H1 (cell line): ENCODE measurements around the gene SMG7. TPM values are rescaled to one million over a fixed set of nuclear protein-coding genes. Genes with fewer than 3 reads are reported as not detected.

Experiments
- CTCF ChIA-PET: fragments of 300-600 bp; sonication (Branson Sonifier 250); formaldehyde crosslinking; loops from one replicate; lab custom pipeline; 2021; ENCODE audit not compliant: partially characterized antibody; lab: Charles Lee
- POLR2A ChIA-PET: fragments of 300-600 bp; sonication (Branson Sonifier 250); formaldehyde crosslinking; loops from one replicate; lab custom pipeline; 2021; ENCODE audit warnings: inconsistent platforms; ENCODE audit not compliant: partially characterized antibody; lab: Charles Lee
- DNase-seq, 2 experiments: peaks; one replicate each; pipeline versions ENCODE4 v3.0.0 to v3.0.0-alpha.2; 2010 to 2022; ENCODE audit warnings: low spot score in 2 of 2, low read depth in 1 of 2, mixed read lengths in 1 of 2
- FAIRE-seq: peaks from 2 replicates; lab custom pipeline; 2011; peaks lifted over from hg19 to GRCh38; lab: Jason Lieb, UNC
- H2AFZ ChIP-seq: 2 replicates; pipeline ENCODE4 v1.8.1; 2012; ENCODE audit warnings: low read length, inconsistent platforms
- H2AK5ac ChIP-seq: 2 replicates; pipeline ENCODE4 v1.6.1; 2013; ENCODE audit warnings: low read depth, low read length
- H2BK120ac ChIP-seq: replicated peaks from 2 replicates; pipeline ENCODE3; 2013; ENCODE audit warnings: low read depth, low read length, inconsistent platforms
- H2BK12ac ChIP-seq: 2 replicates; pipeline ENCODE4 v1.6.1; 2013; ENCODE audit warnings: low read depth, low read length
- H2BK15ac ChIP-seq: 2 replicates; pipeline ENCODE4 v1.6.1; 2013; ENCODE audit warnings: low read length
- H2BK20ac ChIP-seq: 2 replicates; pipeline ENCODE4 v1.6.1; 2013; ENCODE audit warnings: low read length
- H2BK5ac ChIP-seq: 2 replicates; pipeline ENCODE4 v1.6.1; 2013; ENCODE audit warnings: low read depth, low read length
- H3K14ac ChIP-seq: 2 replicates; pipeline ENCODE4 v1.6.1; 2013; ENCODE audit warnings: inconsistent platforms; ENCODE audit not compliant: insufficient read length
- H3K18ac ChIP-seq: 2 replicates; pipeline ENCODE4 v1.6.1; 2013; ENCODE audit warnings: low read length; ENCODE audit errors: extremely low read depth
- H3K23ac ChIP-seq: 2 replicates; pipeline ENCODE4 v1.6.1; 2013; ENCODE audit warnings: inconsistent platforms; ENCODE audit not compliant: insufficient read length
- H3K23me2 ChIP-seq: 2 replicates; pipeline ENCODE4 v1.6.1; 2013; ENCODE audit warnings: low read depth, low read length
- H3K27ac ChIP-seq: 2 replicates; pipeline ENCODE4 v1.6.1; 2011; ENCODE audit warnings: low read depth, low read length, inconsistent platforms
- H3K27me3 ChIP-seq, 4 experiments: replicated peaks in 1 of 4; 1 replicate in 1 of 4; 2 replicates in 3 of 4; pipeline versions ENCODE4 v1.6.1 to v1.8.1; 2011 to 2013; ENCODE audit warnings: low read length in 3 of 4, mild to moderate bottlenecking in 3 of 4, inconsistent platforms in 2 of 4, mixed read lengths in 2 of 4, moderate library complexity in 1 of 4; ENCODE audit not compliant: control insufficient read depth in 3 of 4, insufficient read depth in 3 of 4; ENCODE audit errors: extremely low read depth in 1 of 4
- H3K36me3 ChIP-seq, 4 experiments: 2 replicates each; pipeline versions ENCODE4 v1.6.1 to v1.8.1; 2011 to 2013; ENCODE audit warnings: mild to moderate bottlenecking in 4 of 4, low read length in 3 of 4, moderate library complexity in 2 of 4, control low read depth in 1 of 4, inconsistent platforms in 1 of 4; ENCODE audit not compliant: insufficient read depth in 4 of 4, control insufficient read depth in 2 of 4
- H3K4ac ChIP-seq: replicated peaks from 2 replicates; pipeline ENCODE3; 2013; ENCODE audit warnings: low read length, low read depth, mixed read lengths, inconsistent platforms; ENCODE audit not compliant: insufficient read length
- H3K4me1 ChIP-seq, 4 experiments: replicated peaks in 1 of 4; 1 replicate in 1 of 4; 2 replicates in 3 of 4; pipeline versions ENCODE4 v1.6.1 to v1.8.1; 2011 to 2013; ENCODE audit warnings: low read length in 3 of 4, inconsistent platforms in 2 of 4, mixed read lengths in 1 of 4; ENCODE audit not compliant: insufficient read depth in 4 of 4, control insufficient read depth in 3 of 4
- H3K4me2 ChIP-seq, 2 experiments: 2 replicates each; pipeline versions ENCODE4 v1.6.1 to v1.8.1; 2011 to 2013; ENCODE audit warnings: low read depth in 2 of 2, low read length in 2 of 2, control low read depth in 1 of 2, inconsistent platforms in 1 of 2, mild to moderate bottlenecking in 1 of 2; ENCODE audit not compliant: insufficient read depth in 1 of 2
- H3K4me3 ChIP-seq, 4 experiments: fragments of 200-600, 300-600 bp in 1 of 4; sonication (generic), shearing (Covaris generic), sonication (Bioruptor Twin) in 1 of 4; 2 replicates each; pipeline versions ENCODE4 v1.5.1 to v1.8.1; 2011 to 2016; ENCODE audit warnings: low read length in 4 of 4, low read depth in 3 of 4, control low read depth in 2 of 4, inconsistent platforms in 2 of 4, mild to moderate bottlenecking in 2 of 4, mixed read lengths in 1 of 4, moderate library complexity in 1 of 4; ENCODE audit not compliant: insufficient read depth in 2 of 4; ENCODE audit errors: extremely low read depth in 1 of 4
- H3K56ac ChIP-seq: replicated peaks from 2 replicates; pipeline ENCODE3; 2013; ENCODE audit warnings: low read depth, mild to moderate bottlenecking, mixed read lengths, low read length, inconsistent platforms; ENCODE audit not compliant: insufficient read length
- H3K79me1 ChIP-seq: 2 replicates; pipeline ENCODE4 v1.6.1; 2013; ENCODE audit warnings: low read depth, low read length, control low read depth
- H3K79me2 ChIP-seq, 2 experiments: 2 replicates each; pipeline versions ENCODE4 v1.6.1 to v1.8.1; 2012 to 2013; ENCODE audit warnings: low read length in 2 of 2, mild to moderate bottlenecking in 2 of 2, inconsistent platforms in 1 of 2; ENCODE audit not compliant: insufficient read depth in 2 of 2, control insufficient read depth in 1 of 2
- H3K9ac ChIP-seq, 4 experiments: replicated peaks in 1 of 4; 1 replicate in 1 of 4; 2 replicates in 3 of 4; pipeline versions ENCODE4 v1.6.1 to v1.8.1; 2011 to 2013; ENCODE audit warnings: low read depth in 3 of 4, low read length in 3 of 4, control low read depth in 2 of 4, mild to moderate bottlenecking in 2 of 4, moderate library complexity in 2 of 4, inconsistent platforms in 1 of 4; ENCODE audit errors: extremely low read depth in 1 of 4
- H3K9me3 ChIP-seq, 2 experiments: 2 replicates each; pipeline versions ENCODE4 v1.6.1 to v1.8.1; 2012 to 2013; ENCODE audit warnings: mild to moderate bottlenecking in 2 of 2, moderate library complexity in 2 of 2, control low read depth in 1 of 2, inconsistent platforms in 1 of 2, low read depth in 1 of 2, low read length in 1 of 2, mixed read lengths in 1 of 2; ENCODE audit not compliant: insufficient read depth in 2 of 2
- H4K20me1 ChIP-seq, 2 experiments: replicated peaks in 1 of 2; 2 replicates each; pipeline versions ENCODE3 to v1.8.1; 2011 to 2013; ENCODE audit warnings: inconsistent platforms in 2 of 2, low read length in 2 of 2, mild to moderate bottlenecking in 1 of 2; ENCODE audit not compliant: insufficient read depth in 2 of 2, control insufficient read depth in 1 of 2
- H4K5ac ChIP-seq: 2 replicates; pipeline ENCODE4 v1.6.1; 2013; ENCODE audit warnings: low read length, low read depth, mixed read lengths, inconsistent platforms; ENCODE audit not compliant: insufficient read length
- H4K8ac ChIP-seq: 2 replicates; pipeline ENCODE4 v1.8.0; 2013; ENCODE audit warnings: mild to moderate bottlenecking, moderate library complexity, low read length, inconsistent platforms; ENCODE audit not compliant: insufficient read depth; ENCODE audit errors: extremely low read depth
- H4K91ac ChIP-seq: replicated peaks from 2 replicates; pipeline ENCODE3; 2013; ENCODE audit warnings: low read length, mixed read lengths, inconsistent platforms; ENCODE audit not compliant: insufficient read length
- GTF2F1 ChIP-seq: IDR thresholded peaks from 2 replicates; pipeline ENCODE4 v1.6.1; 2012; ENCODE audit warnings: low read depth, low read length, improper control_type of control experiment, borderline replicate concordance
- NRF1 ChIP-seq: IDR thresholded peaks from 2 replicates; pipeline ENCODE4 v1.6.1; 2011; ENCODE audit warnings: mild to moderate bottlenecking, low read depth, low read length, improper control_type of control experiment
- WGBS, 2 experiments: shearing (Covaris generic) in 1 of 2; methylation state at CpG; one replicate each; pipeline versions ENCODE4 v1.1.6 to v1.1.7; 2013 to 2015; ENCODE audit warnings: low lambda C conversion rate in 2 of 2, mixed read lengths in 2 of 2, inconsistent platforms in 1 of 2, low coverage in 1 of 2, missing lambda C conversion rate in 1 of 2; ENCODE audit not compliant: insufficient replicate concordance in 2 of 2, insufficient coverage in 1 of 2, insufficient read length in 1 of 2; ENCODE audit errors: extremely low coverage in 1 of 2, missing lambda C conversion rate in 1 of 2; 5-methylcytosine and 5-hydroxymethylcytosine counted together
- polyA plus RNA-seq, 7 experiments: library from polyadenylated mRNA; depleted of rRNA in 3 of 7; stranded (reverse) in 5 of 7; unstranded in 2 of 7; fragments of >200 nt in 5 of 7; fragments of 200-250 nt in 2 of 7; gene quantifications; 1 replicate in 5 of 7; 2 replicates in 1 of 7; 4 replicates in 1 of 7; pipeline versions ENCODE4 v1.2.1 to v1.2.3, GENCODE V29; 2011 to 2013; ENCODE audit warnings: missing spikeins in 2 of 7, mixed read lengths in 2 of 7
- total RNA-seq: library from RNA; stranded (reverse); fragmentation: NEBNext Ultra II Directional; extraction: Animal tissue kit (Norgen Biotek cat#: 25700); gene quantifications from 2 replicates; pipeline ENCODE4 v1.2.1, GENCODE V29; 2021

The SMG7 gene
- total and polyA plus RNA-seq, 2 of the 8 experiments (the other 6 are each of a cell fraction or from before 2014, with no cell fraction given), result 39.3 to 65.6 TPM

- Histone ChIP-seq H2BK12ac (no peak overlapping the region), H3K4me3 (no peak overlapping the region), H3K27me3 (no peaks in the 10 kb centered on the region), H3K9me3 (no peaks in the 10 kb centered on the region), H3K79me2 (no peaks in the 10 kb centered on the region), H2BK15ac (no peak overlapping the region), H2BK5ac (no peak overlapping the region), H3K18ac (no peak overlapping the region), H2BK20ac (no peak overlapping the region), H3K4ac (no peak overlapping the region), H3K36me3 (no peaks in the 10 kb centered on the region), H2BK120ac (no peak overlapping the region), H3K14ac (no peak overlapping the region), H3K4me1 (peaks cover 0 to 9% (median 4%) of the 10 kb centered on the region in 4 experiments; a peak in 5 of 7 replicates), H4K91ac (no peak overlapping the region), H4K5ac (no peak overlapping the region), H2AFZ (no peak overlapping the region), H2AK5ac (no peak overlapping the region), H3K27ac (no peak overlapping the region), H3K9ac (no peak overlapping the region), H3K23me2 (no peaks in the 10 kb centered on the region), H3K79me1 (0 out of 2 replicates have a peak, but pooled peaks cover 2% of the 10 kb centered on the region), H3K23ac (no peak overlapping the region), H4K20me1 (no peaks in the 10 kb centered on the region), H4K8ac (no peak overlapping the region), H3K56ac (no peak overlapping the region), H3K4me2 (no peak overlapping the region)
- CTCF ChIA-PET, result interaction anchor here (0.7 to 1.0 kb wide), 2 partner anchors 13 to 20 kb away, joined by 3 to 4 read pairs; no protein-coding TSS in a partner anchor
- TF ChIP-seq NRF1 (no peak), GTF2F1 (no peak)
- DNase-seq, result no peak
- 86% methylated on average over 6 of the region's 6 CpGs; no CpG with 5 or more reads in 1 of the 2 experiments for WGBS, 2 experiments
- POLR2A ChIA-PET, result no interaction called here
- FAIRE-seq, result no peak
Observed at GRCh38 chr1:183583466-183583865, 111.2 kb downstream of the SMG7 start.
